Mononuclear cell (primary cell): ENCODE measurements around the gene HIVEP3. TPM values are rescaled to one million over a fixed set of nuclear protein-coding genes. Genes with fewer than 3 reads are reported as not detected.

ENCODE experiments used
- H3K27me3 ChIP-seq: 2 replicates; pipeline ENCODE4 v1.6.0; 2011; ENCODE audit warnings: low read length, control low read depth; ENCODE audit not compliant: insufficient read depth
- H3K4me1 ChIP-seq: 2 replicates; pipeline ENCODE4 v1.5.1; 2011; ENCODE audit warnings: mild to moderate bottlenecking, low read length, control low read depth; ENCODE audit not compliant: insufficient read depth
- H3K4me3 ChIP-seq: 2 replicates; pipeline ENCODE4 v1.5.1; 2011; ENCODE audit warnings: mild to moderate bottlenecking, low read length, moderate library complexity
- H3K9me3 ChIP-seq: 2 replicates; pipeline ENCODE4 v1.5.1; 2011; ENCODE audit warnings: low read depth, mild to moderate bottlenecking, control low read depth, low read length
- total RNA-seq: library from RNA; depleted of rRNA; stranded (reverse); fragments of >200 nt; gene quantifications from one replicate; pipeline ENCODE4 v1.2.3, GENCODE V29; 2012

HIVEP3 gene
- total RNA-seq, 1 donor = 3.9 TPM

DNA sequence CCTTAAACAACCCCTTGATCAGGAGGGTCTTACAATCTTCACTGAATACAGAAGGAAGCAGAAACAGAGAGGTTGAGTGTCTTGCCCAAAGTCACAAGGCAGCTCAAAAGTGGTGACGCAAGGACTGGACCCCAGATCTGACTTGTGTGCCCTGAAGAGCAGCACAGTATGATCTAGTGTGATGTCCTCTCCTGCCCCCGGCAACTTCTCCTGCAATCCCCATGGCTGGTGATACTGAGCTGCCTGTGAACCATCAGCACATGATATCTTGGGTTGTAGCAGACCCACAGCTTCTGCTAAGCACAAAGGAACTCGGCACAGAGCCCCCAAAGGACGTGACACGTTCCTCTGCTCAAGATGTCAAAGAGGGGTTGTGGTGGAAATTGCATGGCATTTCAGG lies 383.0 kb downstream of the HIVEP3 start:
- no peaks in the 10 kb centered on the region for H3K9me3 ChIP-seq
- no peaks in the 10 kb centered on the region for H3K27me3 ChIP-seq
- H3K4me1 ChIP-seq = peaks cover 5% of the 10 kb centered on the region
- no peak overlapping the region for H3K4me3 ChIP-seq

DNA sequence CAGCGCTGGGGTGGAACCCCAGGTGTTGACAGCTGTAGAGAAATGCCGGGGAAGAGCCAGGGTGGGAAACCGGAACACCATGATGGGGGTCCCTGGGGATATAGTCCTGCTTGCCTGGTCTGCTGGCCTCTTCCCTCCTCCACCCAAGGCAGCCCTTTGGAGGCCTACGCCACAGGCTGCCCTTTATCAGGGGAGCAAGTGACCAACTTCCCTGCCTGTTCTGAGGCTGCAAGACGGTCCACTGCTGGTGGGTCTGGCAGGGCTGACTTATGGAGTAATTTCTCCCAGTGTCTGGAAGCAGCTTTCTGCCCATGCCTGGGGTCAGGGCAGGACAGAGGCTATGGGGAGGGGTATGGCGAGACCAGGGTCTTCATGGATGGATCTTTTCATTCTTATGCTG lies 383.4 kb downstream of the HIVEP3 start:
- Histone ChIP-seq H3K27me3 (no peaks in the 10 kb centered on the region), H3K4me3 (no peak overlapping the region), H3K4me1 (peaks cover 5% of the 10 kb centered on the region)

DNA sequence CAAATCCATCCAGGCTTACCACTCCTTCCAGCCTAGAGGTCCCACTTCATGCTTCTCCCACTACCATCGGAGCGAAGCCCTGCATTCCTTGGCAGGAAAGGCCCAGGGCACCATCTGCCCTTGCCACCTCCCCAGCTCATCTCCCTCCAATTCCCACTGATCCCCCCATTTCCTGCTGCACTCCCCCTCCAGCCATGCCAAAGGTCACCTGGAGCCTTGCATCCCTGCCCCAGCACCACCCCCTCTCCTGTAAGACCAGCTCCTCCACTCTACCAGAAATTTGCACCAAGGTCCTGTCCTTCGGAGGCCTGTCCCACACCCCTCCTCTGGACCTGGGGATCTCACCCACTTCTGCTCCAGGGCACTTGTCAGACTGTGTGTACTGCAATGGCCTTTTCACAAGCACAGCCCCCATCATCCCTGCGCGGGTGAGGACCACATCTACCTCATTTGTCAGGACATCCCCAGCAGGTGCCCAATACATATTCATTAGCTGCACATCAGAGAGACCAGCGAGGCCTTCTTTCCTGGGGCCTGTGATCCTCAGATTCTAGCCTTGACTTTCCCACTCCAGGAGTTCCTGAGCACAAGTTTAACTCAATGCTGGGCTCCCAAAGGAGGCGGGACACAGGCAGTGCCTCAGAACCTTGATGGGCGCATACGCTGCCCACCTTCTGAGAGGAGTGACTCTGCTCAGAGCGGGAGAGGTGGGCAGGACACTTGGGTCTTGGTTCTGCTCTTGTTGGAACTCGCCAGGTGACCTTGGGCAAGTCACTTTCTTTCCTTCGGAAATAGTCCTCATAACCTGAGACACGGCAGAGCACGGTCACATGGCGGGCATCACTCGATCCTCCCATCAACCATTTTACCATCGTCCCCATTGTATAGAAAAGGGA lies 384.3 kb downstream of the HIVEP3 start:
- H3K4me1 ChIP-seq = peaks cover 5% of the 10 kb centered on the region
- H3K27me3 ChIP-seq = no peaks in the 10 kb centered on the region
- H3K4me3 ChIP-seq = no peak overlapping the region
- H3K9me3 ChIP-seq = no peaks in the 10 kb centered on the region

More for the DNA sequence above, 383.4 kb downstream of the HIVEP3 start:
- no peaks in the 10 kb centered on the region for H3K9me3 ChIP-seq

DNA sequence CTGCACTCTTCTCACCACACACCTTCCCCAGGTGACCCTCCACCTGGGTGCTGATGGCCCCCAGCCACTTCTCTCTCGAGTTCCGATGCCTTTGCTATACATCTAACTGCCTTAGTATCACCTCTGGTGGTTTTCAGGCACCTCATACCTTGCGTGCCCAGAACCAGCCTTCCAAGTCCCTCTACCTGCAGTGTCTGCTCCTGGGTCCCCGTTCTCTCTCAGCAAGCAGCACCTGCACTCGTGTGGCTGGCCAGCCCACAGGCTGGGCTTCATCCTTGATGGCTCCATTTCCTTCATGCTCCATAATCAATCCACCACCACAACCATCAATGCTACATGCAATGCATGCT lies 385.0 kb downstream of the HIVEP3 start:
- no peaks in the 10 kb centered on the region for H3K27me3 ChIP-seq
- no peak overlapping the region for H3K4me3 ChIP-seq
- peaks cover 5% of the 10 kb centered on the region for H3K4me1 ChIP-seq
- no peaks in the 10 kb centered on the region for H3K9me3 ChIP-seq

DNA sequence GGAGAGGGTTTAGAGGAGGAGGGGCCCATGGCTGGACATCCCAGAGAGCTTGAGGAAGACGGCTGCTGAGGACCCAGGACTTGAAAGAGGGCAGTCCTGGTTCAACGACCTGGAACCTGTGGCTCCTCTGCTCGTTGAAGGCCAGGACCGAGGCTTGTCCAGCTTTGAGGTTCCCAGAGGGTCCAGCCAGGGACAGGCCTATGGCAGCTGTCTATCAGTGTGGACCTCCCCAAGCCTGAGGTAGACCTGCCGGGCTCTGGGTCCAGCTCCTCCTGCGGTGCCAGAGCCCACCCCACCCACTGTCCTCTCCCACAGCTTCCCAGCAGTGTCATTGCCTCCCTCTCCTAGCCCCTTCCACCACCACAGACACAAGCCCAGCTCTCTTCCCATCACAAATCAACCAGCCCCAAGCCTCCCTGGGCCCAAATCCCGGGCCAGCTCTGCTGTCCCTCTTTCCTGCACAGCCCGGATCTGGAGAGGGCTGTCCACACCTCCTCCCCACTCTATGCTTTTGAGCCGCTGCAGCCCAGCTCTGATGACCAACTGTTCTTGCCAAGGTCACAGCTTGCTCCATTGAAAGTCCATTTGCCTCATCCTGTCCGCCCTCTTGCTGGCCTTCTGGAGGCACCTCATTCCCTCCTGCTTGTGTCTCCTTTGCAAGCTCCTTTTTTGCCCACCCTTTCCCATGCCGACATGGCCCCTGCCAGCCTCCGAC lies 385.5 kb downstream of the HIVEP3 start:
- Histone ChIP-seq H3K4me1 (peaks cover 5% of the 10 kb centered on the region), H3K9me3 (no peaks in the 10 kb centered on the region), H3K27me3 (no peaks in the 10 kb centered on the region), H3K4me3 (no peak overlapping the region)

DNA sequence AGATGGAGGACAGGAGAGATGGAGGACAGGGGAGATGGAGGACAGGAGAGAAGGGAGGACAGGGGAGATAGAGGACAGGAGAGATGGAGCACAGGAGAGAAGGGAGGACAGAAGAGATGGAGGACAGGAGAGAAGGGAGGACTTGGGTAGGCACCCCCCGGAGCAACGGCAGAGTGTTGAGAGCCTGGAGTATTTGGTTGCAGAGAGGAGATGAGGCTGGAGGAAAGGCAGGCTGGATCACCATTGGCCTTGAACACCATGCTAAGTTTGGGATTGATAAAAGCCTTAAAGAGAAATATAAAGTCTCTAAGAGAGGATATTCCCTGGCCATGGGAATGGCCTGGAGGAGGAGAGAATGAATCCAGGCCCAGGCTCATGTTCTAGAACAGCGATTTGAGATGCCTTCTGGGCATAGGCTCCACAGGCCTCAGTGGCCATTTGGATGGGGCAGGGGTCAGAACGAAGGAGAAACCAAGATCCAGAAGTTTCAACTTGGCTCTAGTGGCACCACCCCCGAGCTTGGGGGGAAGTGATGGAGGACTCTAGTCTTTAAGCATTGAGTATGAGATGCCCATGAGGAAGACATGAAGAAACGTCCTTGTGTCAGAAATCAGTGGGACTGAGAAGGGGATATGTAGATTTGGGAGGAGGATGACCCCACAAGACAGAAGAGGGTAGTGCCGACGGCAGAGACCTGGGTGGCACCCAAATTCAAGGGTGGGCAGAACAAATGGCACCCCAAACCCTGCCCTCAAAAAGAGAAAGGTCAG lies 386.3 kb downstream of the HIVEP3 start:
- H3K4me1 ChIP-seq = no peaks in the 10 kb centered on the region
- no peaks in the 10 kb centered on the region for H3K27me3 ChIP-seq
- H3K4me3 ChIP-seq = no peak overlapping the region
- no peaks in the 10 kb centered on the region for H3K9me3 ChIP-seq

DNA sequence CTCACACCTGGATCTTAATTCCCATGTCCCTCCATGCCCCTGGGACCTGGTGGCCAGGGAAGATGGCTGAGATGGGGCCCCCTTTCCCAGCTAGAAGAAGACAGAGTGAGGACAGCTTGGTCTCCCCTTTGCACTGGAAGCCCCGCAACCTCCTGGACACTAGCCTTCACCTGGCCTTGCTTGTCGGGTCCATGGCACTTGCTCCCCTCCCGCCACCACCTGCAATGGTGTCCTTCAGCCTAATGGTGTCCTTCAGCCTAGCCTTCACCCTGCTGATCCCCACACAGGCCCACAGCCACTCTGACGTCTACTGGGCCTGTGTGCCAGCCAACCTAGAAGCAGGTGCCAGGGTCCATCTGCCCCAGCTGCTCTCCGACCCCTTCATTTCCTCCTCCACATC lies 388.3 kb downstream of the HIVEP3 start:
- Histone ChIP-seq H3K4me1 (no peaks in the 10 kb centered on the region), H3K9me3 (no peaks in the 10 kb centered on the region), H3K4me3 (no peak overlapping the region), H3K27me3 (no peaks in the 10 kb centered on the region)

DNA sequence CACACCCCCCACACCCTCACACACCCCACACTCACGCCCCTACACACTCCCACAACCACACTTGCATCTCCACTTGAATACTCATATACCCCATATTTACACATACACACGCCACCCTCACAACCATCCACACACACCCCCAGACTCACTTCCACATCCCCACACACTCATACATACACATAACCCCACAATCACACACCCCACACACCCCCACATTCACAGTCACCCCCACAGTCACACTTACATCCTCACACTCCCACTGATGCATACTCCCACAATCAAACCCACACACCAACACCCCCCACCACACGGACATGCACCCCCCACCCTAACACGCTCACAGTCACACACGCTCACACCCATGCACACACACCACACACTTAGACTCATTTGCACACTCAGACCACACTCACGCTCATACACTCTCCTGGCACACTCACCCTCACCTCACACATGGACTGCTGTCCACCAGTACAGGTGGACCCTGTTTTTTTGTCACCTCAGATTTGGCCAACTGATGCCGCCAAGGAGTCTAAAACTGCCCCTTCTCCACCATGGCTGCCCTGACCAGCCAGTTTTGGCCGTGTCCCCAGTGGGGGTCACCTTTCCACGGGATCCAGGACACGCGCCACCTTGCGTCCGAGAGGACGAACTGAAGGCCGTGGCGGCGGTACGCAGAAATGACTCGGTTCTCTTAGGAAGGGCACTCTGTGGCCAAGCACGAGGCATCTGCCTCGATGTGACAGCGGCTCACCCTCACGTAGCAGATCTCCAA lies 388.9 kb downstream of the HIVEP3 start:
- H3K9me3 ChIP-seq = no peaks in the 10 kb centered on the region
- H3K27me3 ChIP-seq = no peaks in the 10 kb centered on the region
- no peaks in the 10 kb centered on the region for H3K4me1 ChIP-seq
- no peak overlapping the region for H3K4me3 ChIP-seq

DNA sequence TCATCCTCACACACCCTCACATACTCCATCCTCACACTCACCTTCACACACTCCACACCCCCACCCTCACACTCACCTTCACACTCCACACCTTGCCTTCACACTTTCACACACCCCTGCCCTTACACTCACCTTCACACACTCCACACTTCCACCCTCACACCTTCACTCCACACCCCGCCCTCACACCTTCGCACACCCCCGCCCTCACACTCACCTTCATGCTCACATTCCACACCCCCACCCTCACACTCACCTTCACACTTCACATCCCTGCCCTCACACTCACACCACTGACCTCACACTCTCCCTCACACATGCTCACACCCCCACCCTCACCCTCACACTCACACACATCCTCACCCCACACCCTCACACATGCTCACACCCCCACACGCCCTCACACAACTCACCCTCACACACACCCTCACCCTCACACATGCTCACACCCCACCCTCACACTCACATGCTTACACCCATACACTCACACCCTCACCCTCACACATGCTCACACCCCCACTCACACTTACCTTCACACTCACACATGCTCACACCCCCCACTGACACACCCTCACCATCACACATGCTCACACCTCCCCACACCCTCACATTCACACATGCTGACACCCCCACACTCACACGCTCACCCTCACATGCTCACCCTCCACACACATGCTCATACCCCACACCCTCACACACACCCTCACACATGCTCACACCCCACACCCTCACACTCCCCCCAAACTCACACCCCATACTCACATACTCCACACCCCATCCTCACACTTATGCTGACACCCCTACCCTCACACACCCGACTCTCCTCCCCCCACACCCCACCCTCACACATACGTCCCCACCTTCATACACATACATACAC lies 389.8 kb downstream of the HIVEP3 start:
- Histone ChIP-seq H3K27me3 (no peaks in the 10 kb centered on the region), H3K4me1 (no peaks in the 10 kb centered on the region), H3K9me3 (no peaks in the 10 kb centered on the region), H3K4me3 (no peak overlapping the region)

DNA sequence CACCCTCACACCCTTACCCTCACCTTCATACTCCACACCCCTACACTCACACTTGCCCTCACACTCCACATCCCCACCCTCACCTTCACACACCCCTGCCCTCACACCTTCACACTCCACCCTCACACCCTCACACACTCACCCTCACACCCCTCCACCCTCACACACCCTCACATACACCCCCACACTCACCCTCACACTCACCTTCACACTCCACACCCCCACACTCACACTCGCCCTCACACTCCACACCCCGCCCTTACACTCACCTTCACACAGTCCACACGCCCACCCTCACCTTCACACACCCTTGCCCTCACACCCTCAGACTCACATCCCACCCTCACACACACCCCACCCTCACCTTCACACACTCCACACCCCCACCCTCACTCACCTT lies 390.6 kb downstream of the HIVEP3 start:
- Histone ChIP-seq H3K27me3 (no peaks in the 10 kb centered on the region), H3K9me3 (no peaks in the 10 kb centered on the region), H3K4me1 (no peaks in the 10 kb centered on the region), H3K4me3 (no peak overlapping the region)

DNA sequence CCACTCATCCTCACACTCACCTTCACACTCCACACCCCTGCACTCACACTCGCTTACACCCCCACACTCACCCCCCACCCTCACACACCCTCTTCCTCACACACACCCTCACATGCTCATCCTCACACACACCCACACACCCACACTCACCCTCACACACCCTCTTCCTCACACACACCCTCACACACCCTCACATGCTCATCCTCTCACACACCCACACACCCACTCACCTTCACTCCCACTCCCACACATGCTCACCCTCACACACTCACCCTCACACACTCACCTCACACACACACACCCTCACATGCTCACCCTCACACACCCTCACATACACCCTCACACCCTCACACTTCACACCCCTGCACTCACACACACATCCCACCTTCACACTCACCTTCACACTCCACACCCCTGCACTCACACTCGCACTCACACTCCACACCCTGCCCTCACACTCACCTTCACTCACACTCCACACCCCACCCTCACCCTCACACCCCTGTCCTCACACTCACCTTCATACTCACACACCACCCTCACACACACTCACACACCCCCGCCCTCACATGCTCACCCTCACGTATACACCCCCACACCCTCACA lies 391.7 kb downstream of the HIVEP3 start:
- no peaks in the 10 kb centered on the region for H3K9me3 ChIP-seq
- H3K4me3 ChIP-seq = no peak overlapping the region
- H3K27me3 ChIP-seq = no peaks in the 10 kb centered on the region

DNA sequence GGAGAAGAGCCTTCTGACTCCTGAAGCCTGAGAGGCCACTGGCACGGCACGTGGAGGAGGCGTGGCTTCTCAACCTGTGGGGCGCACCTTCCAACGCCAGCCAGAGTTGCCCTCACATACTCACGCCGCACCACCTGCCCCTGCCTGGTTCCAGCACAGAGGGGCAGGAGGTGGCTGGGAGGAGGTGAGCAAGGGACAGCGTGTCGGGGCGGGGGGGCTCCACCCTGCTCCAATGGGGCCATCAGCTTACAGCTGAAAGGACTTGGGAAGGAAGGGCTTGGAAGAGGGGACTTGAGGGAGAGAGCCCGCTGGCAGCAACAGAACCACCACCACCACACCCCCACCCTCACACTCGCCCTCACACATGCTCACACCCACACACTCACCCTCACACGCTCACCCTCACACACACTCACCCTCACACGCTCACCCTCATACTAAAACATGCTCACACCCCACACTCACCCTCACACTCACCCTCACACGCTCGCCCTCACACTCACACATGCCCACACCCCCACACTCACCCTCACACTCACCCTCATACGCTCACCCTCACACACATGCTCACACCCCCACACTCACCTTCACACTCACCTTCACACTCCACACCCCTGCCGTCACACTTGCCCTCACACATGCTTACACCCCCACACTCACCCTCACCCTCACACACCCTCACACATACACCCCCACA lies 392.7 kb downstream of the HIVEP3 start:
- Histone ChIP-seq H3K9me3 (no peaks in the 10 kb centered on the region), H3K27me3 (no peaks in the 10 kb centered on the region), H3K4me3 (no peak overlapping the region), H3K4me1 (no peaks in the 10 kb centered on the region)

More for the DNA sequence above, 391.7 kb downstream of the HIVEP3 start:
- H3K4me1 ChIP-seq = no peaks in the 10 kb centered on the region
